AG04450 (cell line): ENCODE results near the gene TIMP3. TPM values are rescaled to one million over a fixed set of nuclear protein-coding genes. Genes with fewer than 3 reads are reported as not detected.

Source experiments
- CTCF ChIA-PET: fragments of 300-600, 350-600 bp; formaldehyde crosslinking; extraction: SDS; loops from one replicate; lab custom pipeline; 2022; ENCODE audit warnings: antibody characterized with exemption, inconsistent platforms; lab: Charles Lee
- POLR2A ChIA-PET: fragments of 350-600 bp; formaldehyde crosslinking; extraction: SDS; loops from one replicate; lab custom pipeline; 2021; ENCODE audit warnings: antibody characterized with exemption, inconsistent platforms; lab: Yijun Ruan, JAX
- DNase-seq: peaks from one replicate; pipeline ENCODE4 v3.0.0-alpha.2; 2011; ENCODE audit warnings: low read depth, low spot score
- H3K27ac ChIP-seq: one replicate; pipeline ENCODE4 v1.5.1; 2012; ENCODE audit warnings: low read depth, low read length, control low read depth
- H3K27me3 ChIP-seq: one replicate; pipeline ENCODE4 v1.6.0; 2012; ENCODE audit warnings: low read length; ENCODE audit not compliant: control insufficient read depth, insufficient read depth
- H3K4me3 ChIP-seq: 2 replicates; pipeline ENCODE4 v1.5.1; 2011; ENCODE audit warnings: mild to moderate bottlenecking, low read depth, low read length, control low read depth
- H3K9me3 ChIP-seq: 2 replicates; pipeline ENCODE4 v1.5.1; 2012; ENCODE audit warnings: low read length; ENCODE audit not compliant: control insufficient read depth, insufficient read depth
- polyA plus RNA-seq: library from polyadenylated mRNA; depleted of rRNA; stranded (reverse); fragments of >200 nt; gene quantifications from 2 replicates; pipeline ENCODE4 v1.2.3, GENCODE V29; 2011
- TF ChIP-seq, protein P1 (sequence below): IDR thresholded peaks from 2 replicates; pipeline ENCODE4 v1.5.1; 2011; ENCODE audit warnings: low read depth, low read length, control low read depth, inconsistent platforms

TIMP3 gene
- polyA plus RNA-seq, 1 experiment: 486 TPM

DNA sequence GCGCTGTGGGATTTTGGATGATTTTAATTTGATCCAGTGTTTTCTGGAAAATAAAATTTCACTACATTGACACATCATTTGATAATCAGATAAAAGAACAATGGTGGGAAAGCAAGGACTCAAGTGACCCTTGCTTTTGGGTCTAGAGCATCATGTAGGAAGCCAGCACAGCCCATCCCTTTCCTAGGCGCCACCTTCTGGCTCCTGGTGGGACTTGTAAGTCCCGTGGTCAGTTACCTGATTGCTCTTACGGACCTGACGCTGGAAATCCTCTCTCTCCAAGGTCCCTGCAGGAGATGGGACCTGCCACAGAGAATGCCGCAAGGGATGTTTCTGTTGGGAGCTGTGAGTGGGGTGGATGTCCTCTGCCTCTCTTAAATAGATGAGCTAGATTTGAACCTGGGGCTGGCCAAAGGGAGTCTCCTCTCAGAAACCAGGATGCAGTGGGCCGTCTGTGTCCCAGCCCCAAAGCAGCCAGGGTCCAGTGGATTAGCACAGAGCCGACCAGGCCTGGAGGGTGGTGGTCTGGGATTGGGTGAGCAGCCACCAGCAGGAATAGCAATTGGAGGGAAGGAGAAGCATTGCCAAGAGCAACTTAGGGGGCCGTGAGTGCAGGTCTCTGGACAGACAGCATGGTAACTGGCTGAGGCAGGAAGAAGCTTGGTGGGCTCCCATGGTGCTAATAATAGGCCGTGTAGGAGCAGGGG lies 21.7 kb downstream of the TIMP3 start:
- TF ChIP-seq, protein P1, sequence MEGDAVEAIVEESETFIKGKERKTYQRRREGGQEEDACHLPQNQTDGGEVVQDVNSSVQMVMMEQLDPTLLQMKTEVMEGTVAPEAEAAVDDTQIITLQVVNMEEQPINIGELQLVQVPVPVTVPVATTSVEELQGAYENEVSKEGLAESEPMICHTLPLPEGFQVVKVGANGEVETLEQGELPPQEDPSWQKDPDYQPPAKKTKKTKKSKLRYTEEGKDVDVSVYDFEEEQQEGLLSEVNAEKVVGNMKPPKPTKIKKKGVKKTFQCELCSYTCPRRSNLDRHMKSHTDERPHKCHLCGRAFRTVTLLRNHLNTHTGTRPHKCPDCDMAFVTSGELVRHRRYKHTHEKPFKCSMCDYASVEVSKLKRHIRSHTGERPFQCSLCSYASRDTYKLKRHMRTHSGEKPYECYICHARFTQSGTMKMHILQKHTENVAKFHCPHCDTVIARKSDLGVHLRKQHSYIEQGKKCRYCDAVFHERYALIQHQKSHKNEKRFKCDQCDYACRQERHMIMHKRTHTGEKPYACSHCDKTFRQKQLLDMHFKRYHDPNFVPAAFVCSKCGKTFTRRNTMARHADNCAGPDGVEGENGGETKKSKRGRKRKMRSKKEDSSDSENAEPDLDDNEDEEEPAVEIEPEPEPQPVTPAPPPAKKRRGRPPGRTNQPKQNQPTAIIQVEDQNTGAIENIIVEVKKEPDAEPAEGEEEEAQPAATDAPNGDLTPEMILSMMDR: peak; percentile 45
- no peak overlapping the region for H3K4me3 ChIP-seq
- H3K9me3 ChIP-seq: no peaks in the 10 kb centered on the region
- CTCF ChIA-PET: interaction anchor here (0.9 kb wide), 1 partner anchor 410 kb away, joined by 3 read pairs; no protein-coding TSS in a partner anchor
- H3K27ac ChIP-seq: no peak overlapping the region
- POLR2A ChIA-PET: no interaction called here
- no peak for DNase-seq
- no peaks in the 10 kb centered on the region for H3K27me3 ChIP-seq

DNA sequence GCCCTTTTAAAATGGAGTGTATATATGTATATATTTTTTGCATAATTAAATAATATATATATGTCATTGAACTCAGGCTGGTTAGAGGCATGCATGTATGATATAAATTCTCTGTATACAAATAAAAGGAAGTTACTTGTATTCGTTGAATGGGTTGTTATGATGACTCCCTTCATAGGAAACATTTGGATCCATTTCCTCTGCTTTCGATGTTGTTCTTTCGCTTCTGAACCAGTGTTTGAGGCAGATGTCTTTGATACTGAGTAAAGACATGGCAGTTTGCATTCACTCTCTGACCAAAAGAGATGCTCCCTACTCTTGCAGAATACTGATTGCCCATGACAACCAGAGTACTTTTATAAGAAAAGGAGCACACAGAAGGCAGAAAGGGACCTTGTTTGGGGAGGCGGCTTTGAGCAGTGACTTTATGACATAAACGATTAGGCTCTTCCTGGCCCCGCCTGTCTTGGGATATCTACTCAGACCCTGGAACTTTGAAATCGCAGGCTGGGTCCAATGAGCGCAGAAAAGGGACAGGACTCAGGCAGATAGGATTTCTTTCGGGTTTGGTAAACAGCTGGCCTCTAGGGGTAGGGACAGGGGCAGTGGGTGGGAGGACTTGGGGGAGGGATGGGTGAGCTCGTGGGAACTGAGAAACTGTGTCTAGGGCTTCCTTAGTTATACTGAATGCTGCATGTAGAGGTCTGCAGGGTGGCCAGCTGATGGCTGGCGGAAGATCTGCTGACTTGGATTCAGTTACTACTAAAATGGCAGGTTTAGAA lies 23.2 kb downstream of the TIMP3 start:
- no peak overlapping the region for H3K27ac ChIP-seq
- H3K9me3 ChIP-seq: no peaks in the 10 kb centered on the region
- DNase-seq: no peak
- CTCF ChIA-PET: interaction anchor here (1.1 to 1.9 kb wide), 2 partner anchors 28 to 296 kb away, joined by 4 read pairs; no protein-coding TSS in a partner anchor
- TF ChIP-seq, protein P1: no peak
- POLR2A ChIA-PET: interaction anchor here (0.6 to 1.4 kb wide), 2 partner anchors 23 to 338 kb away, joined by 3 to 8 read pairs; partner anchors contain the start of gene TIMP3
- H3K4me3 ChIP-seq: no peak overlapping the region
- H3K27me3 ChIP-seq: no peaks in the 10 kb centered on the region

GRCh38 chr22:32826537-32826936 lies 25.0 kb downstream of the TIMP3 start:
- Histone ChIP-seq H3K27me3 (no peaks in the 10 kb centered on the region), H3K4me3 (no peak overlapping the region), H3K9me3 (no peaks in the 10 kb centered on the region), H3K27ac (no peak overlapping the region)
- CTCF ChIA-PET: interaction anchor here (0.7 to 2.5 kb wide), 7 partner anchors 8 to 351 kb away, joined by 3 to 18 read pairs (median 5); no protein-coding TSS in a partner anchor
- POLR2A ChIA-PET: interaction anchor here (0.6 kb wide), 1 partner anchor 326 kb away, joined by 4 read pairs; no protein-coding TSS in a partner anchor
- TF ChIP-seq, protein P1: no peak
- no peak for DNase-seq

- DNase-seq: no peak
- Histone ChIP-seq H3K27ac (no peak overlapping the region), H3K9me3 (no peaks in the 10 kb centered on the region), H3K4me3 (no peak overlapping the region), H3K27me3 (no peaks in the 10 kb centered on the region)
- ChIA-PET CTCF (interaction anchor here (0.7 to 2.5 kb wide), 8 partner anchors 8 to 352 kb away, joined by 3 to 18 read pairs (median 4); no protein-coding TSS in a partner anchor), POLR2A (interaction anchor here (0.6 to 1.6 kb wide), 3 partner anchors 24 to 327 kb away, joined by 3 to 4 read pairs (median 4); partner anchors contain the start of gene TIMP3)
- TF ChIP-seq, protein P1: no peak
Observed at GRCh38 chr22:32827049-32827602, 25.6 kb downstream of the TIMP3 start.
